HG03135 (cell line): Measurements from ENCODE around the gene SH3YL1.
A peak's percentile ranks its signal among the peaks of the same experiment; 100 is the strongest.

Source experiments
- ATAC-seq: cut with Tn5 transposase; IDR thresholded peaks from one replicate; pipeline ENCODE4 v1.9.1; 2021; ENCODE audit warnings: mild to moderate bottlenecking, moderate library complexity; ENCODE audit not compliant: unreplicated experiment

SH3YL1 gene, protein sequence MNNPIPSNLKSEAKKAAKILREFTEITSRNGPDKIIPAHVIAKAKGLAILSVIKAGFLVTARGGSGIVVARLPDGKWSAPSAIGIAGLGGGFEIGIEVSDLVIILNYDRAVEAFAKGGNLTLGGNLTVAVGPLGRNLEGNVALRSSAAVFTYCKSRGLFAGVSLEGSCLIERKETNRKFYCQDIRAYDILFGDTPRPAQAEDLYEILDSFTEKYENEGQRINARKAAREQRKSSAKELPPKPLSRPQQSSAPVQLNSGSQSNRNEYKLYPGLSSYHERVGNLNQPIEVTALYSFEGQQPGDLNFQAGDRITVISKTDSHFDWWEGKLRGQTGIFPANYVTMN

DNA sequence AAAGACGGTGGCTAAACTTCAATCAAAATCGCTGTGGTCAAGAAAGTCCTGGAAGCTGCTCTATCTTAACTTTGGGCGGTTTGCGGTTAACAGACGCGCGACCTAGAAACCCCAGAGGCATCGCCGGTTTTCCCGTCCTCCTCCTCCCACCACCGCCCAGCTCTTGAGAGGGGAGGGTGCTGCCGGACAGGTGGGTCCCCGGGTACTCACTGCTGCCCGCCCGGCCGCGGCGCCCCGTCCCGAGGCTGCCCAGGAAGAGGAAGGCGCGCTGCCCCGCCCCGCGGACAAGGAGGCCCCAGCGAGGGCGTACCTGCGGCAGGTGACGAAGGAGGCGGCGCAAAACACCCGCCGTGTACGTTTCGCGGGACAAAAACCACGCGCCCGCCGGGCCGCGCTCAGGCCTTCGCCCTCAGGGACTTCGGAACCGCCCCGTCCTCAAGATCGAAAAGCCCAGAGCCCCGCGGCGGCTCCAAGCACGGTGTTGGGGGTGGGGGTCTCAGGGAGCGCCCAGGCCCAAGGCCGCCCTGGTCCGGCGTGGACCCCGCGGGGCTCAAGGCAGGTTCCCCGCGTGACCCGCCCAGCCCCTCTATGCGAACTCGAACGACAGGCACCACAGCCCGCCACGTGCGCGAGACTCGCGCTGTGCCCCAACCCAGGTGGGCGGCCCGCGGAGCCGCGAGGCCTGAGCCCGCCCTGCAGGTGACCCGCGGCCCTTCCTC, at the start of gene SH3YL1:
TSS of gene SH3YL1 (minus strand) at position 259 of the 719 bp plus-strand sequence. CDS start at position 211, 48 bp downstream.
- ATAC-seq = peak; percentile 38

DNA sequence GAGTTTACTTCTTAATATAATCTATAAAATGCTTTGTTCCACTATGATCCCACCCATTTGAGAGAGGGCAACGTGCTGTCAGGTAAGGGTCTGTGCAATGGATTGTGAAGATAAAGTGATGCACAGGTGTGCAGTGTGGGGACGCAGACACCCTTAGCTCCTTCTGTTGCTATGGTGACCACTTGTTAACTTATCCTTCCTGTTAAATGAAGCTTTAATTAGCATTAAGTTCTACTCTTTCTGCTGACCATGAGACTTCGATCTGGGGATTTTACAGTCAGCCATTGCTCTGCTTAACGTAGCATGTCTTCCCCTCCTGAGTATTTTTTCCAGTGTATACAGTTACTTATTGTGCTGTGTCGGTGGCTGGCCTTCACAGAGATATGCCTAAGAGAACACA, 47.2 kb upstream of the SH3YL1 start:
- no peak for ATAC-seq

DNA sequence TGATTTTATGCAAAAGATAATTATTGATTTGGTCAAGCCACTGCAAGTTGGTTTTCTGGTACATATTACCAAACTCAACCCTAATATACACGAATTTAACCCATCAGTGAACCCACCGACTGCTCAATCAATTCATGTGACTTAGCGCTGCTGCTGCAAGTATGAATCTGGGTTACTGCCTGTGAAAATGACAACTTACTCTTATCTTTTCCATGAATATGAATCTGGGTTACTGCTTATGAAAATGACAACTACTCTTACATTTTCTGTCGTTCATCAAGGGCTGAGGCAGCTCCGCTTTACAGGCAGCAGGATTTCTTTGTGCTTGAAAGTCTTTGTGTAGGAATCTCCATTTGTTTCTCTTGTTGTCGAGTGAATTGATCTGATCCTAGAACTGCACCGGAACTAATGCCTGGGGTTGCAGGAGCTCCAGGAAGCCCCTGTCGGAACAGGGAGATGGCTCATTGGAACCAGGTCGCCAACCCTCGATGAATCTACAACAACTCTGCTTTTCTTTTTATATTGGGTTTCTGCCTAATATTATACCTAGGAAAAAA, 46.2 kb upstream of the SH3YL1 start:
- no peak for ATAC-seq

DNA sequence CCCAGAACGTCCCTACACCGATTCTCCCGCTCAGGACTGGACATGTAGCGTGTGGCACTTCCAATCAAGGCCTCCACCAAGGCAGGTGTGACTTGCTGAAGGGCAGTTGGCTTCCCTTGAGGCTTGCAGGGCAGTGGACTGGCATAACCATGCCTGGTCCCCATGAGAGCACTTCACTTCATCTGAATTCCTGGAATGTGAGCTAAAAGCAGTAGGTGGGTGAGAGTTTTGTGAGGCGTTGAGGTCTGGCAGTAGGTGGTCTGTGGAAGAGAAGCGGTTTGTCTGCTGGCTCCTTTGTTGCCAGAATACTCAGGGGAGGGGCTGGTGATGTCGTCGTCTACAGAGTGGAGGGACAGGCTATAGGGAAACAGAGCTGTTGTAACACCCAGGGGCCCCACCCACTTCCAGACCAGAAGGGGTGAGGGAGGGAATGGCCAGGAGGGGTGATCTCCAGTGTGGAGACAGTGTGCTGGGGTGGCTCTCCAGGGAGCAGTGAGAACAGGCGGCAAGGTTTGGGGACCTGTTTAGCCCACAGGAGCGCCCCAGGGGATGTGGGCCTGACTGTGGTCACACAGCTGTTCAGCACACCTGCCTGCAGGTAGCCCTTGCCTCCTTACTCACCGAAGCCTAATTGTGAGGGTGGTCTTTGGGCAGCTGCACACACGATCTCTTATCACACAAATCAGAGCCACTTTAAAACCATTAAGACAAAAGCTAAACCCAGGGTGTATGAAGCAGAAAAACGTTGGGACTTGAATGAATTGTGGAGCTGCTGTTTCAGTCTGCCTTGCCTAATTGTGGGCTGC, 45.5 kb upstream of the SH3YL1 start:
- ATAC-seq = no peak

DNA sequence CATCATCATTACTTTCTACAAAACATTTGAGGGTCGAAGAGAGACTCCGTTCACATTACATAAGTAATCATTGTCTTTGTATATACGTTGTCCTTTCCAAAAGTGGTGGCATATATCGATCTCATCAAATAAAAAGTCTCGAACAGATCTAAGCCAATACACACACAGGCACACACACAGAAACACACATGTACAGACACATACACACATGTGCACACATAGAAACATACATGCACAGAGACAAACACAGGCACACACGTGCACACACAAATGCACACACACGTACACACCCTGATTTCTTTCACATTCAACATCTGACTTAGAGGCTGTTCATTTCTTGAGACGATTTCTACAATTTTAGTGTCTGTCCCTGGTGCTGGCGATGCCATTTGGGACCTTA, 41.5 kb upstream of the SH3YL1 start:
- no peak for ATAC-seq

DNA sequence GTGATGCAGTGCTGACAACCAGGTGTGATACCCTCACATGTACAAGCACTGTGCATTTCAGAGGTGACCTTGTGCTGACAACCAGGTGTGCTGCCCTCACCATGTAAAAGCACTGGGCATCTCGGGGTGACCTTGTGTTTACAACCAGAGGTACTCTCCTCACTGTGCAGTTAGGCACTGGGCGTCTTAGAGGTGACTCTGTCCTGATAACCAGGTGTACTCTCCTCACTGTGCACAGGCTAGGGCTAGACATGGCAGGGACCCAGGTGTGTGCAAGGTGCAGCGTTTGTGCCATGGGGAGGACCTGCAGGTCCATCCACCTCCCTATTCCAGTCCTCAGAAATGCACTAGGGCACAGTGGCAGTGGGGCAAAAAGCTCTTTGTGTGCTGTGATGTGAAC, 32.5 kb upstream of the SH3YL1 start:
- ATAC-seq = no peak

DNA sequence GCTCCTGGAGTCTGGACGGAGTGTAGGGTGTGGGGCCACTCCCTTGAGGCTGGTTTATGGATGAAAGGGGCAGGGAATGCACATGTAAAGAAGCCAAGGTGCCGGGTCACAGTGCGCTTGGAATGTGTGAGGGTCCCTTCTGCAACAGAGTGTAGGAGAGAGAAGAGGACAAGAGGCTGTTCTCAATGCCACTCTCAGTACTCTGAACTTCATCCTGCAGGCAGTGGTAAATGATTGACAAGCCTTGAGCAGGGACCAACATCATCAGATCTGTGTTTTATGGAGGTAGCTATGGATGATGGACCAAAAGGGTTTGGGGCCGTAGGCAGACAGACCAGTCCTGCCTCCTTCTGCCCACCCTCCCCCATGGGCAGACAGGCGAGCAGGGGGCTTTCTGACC, 31.3 kb upstream of the SH3YL1 start:
- no peak for ATAC-seq

DNA sequence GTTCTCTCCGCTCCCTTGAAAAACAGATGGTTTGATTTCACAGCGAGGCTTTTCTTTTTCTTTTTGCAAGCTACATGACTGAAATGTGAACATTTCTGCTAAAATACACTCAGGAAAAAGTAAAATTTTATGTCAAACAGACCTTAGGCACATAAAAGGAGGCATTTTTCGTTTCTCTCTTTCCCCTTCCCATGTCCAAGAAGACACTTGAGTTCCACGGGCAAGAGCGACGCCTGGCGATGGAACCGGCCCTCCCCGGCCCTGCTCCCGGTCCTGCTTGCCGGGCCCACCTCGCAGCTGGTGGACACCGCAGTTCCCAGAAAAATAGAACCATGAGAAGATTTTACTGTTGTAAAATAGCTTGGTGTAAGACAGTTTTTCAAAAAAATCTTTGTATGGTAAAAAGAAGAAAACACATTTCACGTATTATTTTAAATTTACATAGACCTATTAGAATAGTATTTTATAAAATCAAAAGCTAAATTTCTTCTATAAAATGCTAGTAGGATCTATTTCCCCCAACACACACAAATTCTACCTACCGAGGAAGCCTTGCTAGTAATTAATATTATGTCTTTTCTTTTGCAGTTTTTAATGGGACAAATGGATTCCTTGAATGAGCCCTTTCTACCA, 26.4 kb upstream of the SH3YL1 start:
- no peak for ATAC-seq

DNA sequence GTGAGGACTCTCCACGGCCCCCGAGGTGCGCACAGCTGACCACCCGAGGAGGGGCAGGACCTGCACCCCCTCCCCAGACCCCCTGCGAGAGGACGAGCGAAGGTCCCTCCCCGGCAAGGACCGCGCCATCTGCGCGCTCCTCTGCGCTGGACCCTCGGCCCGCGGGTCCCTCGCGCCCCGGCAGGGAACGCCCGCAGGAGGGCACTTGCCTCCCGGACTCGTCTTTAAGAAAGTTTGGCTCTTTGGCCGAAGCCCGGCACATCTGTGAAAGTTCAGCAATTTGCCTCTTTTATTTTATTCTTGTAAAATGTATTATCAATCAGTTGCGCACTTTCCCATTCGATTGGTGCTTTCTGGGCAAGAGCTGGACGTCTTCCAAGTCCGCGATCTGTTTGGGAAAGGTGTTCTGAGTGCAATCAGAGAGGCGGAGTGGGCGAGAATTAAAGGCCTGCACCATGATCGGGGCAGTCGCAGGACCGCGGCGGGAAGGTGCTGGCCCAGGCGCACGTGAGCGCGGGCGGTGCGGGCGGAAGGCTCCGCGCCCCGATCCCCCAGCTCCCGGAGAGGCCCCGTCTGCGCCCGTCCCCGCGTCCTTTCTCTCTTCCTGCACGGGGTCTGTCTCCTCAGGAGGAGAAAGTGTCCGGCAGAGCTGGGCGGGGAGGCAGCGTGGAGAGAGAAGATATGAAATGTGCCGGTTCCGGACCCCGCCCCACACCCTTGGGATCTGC, 25.7 kb upstream of the SH3YL1 start:
- no peak for ATAC-seq

DNA sequence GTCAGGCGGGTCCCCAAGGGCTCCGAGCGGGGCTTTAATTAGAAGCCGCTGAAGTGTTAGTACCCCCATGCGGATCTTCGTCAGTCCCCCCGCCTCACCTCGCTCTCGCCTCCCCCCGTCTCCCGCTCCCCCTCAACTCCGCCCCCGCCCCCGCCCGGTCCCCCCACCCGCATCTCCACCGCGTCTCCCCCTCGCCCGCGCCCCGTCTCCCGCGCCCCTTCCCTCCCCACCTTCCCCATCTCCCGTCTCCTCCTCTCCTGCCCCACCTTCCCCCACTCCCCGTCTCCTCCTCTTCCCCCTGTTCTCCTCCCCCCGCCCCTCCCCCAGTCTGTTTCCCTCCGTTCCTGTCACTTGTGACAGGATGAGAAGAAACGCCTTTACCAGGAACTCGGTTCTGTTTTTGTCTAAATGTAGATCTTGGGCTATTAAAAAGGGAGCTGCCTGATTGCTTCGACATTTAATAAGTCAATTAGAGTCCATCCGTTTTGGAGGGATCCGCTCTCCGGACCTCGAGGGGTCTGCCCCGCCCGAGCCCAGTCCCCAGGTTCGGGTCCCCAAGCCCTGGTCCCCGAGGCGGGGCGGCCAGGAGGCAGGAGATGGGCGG, 25.0 kb upstream of the SH3YL1 start:
- ATAC-seq = no peak

DNA sequence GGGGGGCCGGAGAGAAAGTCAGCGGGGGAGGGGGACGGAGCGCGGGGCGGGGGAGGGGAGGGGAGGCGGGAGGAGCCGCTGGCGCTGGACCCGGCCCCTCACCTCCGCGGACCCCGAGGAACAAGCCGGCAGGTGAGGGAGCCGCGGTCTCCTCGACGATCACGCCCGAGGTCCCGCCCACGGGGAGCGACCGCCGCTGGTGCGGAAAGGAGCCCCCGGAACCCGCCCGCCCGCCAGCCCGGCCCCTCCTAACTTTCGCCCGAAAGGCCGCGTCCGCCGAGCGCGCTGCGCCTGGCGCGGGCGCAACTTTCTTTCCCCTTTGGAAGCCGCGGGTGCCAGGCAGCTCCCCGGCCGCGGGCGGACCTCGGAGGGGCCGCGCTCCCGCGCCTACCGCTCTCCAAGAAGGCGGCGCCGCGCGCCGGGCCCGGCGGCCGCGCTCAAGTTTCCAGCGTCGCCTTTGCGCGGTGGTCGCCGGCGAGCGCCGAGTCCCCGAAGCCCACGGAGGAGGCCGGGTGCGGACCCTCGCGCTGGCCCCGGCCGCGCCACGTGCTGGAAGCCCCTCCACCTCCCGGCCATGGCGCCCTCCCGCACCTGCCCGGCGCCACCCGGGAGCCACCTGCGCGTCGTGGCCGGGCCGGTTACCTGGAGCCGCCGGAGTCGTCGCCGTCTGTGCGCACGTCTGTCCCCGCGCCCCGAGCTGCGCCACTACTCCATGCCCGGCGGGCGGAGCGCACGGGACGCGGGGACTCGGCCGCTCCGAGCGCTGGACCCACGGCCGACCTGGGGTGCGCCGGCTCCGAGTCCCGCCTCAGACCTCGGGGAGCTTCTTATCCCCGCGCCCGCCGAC, 24.3 kb upstream of the SH3YL1 start, which contains the start of gene ALKAL2:
TSS of gene ALKAL2 (minus strand) at position 181 of the 847 bp plus-strand sequence. CDS start 256 bp downstream, outside the sequence.
- no peak for ATAC-seq

DNA sequence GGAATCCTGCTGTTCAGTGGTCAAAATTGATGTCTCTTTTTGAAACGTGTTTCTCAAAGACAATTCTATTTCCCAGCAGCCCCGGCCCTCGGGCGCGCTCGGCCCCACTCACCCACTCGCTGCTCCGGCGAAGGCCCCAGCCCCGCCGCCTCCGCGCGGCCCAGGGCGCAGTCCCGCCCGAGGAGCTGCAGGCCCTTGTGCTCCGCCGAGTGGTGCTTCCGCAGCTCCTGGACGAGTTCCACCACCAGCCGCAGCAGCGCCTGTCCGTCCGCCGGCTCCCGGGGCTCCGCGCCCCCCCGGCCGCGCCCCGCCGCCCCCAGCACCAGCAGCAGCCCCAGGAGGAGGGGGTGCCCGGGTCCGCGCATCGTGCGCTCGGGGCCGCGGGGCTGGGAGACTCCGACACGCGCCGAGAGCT, 23.6 kb upstream of the SH3YL1 start:
- ATAC-seq = no peak

DNA sequence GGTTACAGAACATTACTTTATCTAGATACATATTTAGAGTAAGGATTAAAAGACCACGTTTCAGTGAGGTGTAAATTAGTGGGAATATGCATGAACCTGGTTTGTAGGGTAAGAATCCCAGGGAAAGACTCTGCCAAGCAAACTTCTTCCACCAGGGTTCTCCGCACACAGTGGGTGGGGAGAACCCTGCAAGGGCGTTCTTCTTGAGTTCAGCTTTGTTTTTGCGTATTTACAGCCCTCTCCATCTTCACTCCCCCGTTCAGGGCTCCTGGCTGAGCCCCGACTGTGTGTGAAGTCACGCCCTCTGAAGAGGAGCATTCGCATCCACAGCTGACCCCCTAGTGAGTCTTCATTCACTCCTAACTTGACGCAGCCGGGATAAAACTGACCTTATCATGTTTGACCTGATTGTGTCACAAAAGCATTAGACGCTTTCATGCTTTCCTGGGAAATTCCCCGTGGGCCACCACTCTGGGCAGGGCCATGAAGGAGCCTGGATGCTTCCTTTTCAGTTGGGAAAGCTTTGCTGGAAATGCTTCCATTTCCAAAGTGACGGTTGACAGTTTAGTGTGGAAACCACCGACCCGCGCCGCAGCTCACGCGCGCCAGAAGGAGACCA, 23.1 kb upstream of the SH3YL1 start:
- ATAC-seq = no peak

DNA sequence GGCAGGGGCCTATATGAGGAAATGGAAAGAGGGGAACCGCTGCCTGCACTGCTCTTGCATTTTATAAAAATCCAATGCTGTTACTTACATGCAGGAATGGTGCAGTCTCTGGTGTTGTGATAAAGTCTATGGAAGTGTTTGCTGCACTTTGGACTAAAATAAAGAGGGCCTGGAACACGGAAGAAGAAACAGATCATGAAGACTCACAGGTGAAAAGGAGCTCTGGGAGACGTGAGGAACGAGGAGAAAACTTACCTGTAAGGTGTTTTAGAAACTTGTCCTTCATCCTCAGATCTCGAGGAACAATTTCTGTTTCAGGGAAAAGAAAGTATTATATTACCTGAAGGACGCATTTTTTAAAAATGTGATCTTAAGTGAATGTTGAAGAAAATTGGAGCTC, 22.2 kb upstream of the SH3YL1 start:
- ATAC-seq = no peak

DNA sequence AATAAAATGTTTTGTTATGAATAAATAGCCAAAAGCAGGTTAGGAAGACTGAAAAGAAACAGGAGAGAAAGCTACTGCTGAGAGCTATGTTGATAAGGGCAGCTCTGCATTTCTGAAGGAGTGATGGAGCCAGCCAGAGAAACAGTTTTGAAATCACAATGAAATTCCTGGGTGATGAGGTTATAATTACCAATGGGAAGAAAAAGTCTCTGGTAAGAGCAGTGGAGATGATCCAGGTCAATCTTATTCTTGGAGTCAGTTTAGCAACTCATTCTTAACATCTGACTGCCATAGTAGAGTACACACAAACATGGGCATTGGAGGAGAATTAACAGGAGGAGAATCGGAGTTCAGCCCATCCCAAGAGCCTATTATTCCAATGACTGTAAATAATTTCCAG, 21.7 kb upstream of the SH3YL1 start:
- no peak for ATAC-seq

DNA sequence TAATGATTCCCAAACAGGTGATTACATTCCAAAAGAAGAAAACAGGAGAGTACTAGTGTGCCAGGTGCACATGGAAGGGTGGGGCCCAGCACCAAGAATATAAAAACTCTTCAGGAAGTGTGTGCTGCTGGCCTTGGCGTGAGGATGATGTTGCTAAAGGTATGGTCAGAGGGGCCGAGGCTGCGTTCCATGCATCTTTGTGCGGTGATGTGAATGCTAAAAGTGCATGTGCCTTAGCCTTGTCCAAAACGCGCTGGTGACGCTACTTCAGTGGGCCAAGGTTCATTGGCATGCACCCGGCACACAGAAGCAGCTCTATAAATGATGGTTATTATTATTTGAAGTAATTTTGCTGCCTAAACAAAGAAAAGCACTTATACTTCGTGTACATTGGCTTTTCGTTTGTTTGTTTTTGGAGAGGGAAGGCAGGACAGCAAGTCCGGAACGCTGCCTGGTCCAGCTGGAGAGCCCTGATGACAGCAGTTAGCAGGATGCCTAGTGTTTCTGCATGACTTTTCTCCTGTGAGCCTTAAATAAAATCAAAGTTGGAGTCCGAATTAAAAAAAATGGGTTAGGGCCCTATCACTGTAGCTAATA, 21.2 kb upstream of the SH3YL1 start:
- no peak for ATAC-seq

DNA sequence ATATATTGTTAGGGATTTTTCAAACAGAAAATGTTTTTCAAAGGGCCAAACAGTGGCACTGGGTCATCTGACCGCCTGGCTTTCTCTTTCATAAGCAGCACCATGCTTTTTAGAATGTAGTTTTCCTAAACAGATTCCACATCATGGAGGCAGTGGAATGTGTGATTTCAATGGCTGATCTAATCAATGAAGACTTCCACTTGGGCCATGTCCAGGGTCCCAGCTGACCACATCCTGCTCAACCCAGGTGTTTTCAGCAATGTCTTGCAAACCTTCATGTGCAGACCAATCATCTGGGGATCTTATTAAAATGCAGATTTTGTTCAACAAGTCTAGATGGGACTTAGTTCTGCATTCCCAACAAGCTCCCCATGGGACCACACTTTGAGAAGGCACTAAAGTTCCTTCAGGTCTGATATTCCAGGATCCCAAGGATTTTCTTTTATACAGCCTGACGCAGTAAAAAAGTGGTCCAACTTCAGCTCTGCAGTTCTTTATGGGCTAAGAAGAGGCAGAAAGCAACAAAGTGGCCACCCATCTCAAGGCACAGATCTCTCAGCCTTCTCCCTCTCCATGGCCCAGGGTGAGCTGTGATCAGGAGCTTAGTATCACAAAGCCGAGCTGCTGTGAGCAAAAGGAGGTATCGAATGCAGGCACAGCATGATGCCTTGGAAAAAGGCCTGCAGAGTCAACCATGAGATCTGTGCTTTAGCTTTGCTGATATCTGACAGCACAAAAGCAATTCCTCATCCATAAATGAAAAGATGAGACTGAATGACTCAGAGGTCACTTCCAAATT, 20.4 kb upstream of the SH3YL1 start:
- no peak for ATAC-seq
